NCI-H2107 (cell line): ENCODE measurements around the gene CYB561D1.
"Not testable (repeated sequence)": the region's sequence is repeated elsewhere in the genome, so short reads cannot be mapped to it uniquely, and the experiment has no call there.

ENCODE experiments used
- DNase-seq: peaks from one replicate; lab custom pipeline; 2025; lab: John Stamatoyannopoulos, UW

The CYB561D1 gene

GRCh38 chr1:109493805-109494539 is at the start of gene CYB561D1:
Gene CYB561D1 (plus strand): TSS chr1:109494094. CDS start chr1:109494140, 46 bp downstream.
- peak; percentile 87 for DNase-seq

- no peak for DNase-seq
Measured at GRCh38 chr1:109444346-109444745, 49.5 kb upstream of the CYB561D1 start.

- DNase-seq: not testable (repeated sequence)
Measured at GRCh38 chr1:109445949-109446695, 47.8 kb upstream of the CYB561D1 start.

GRCh38 chr1:109447524-109447923 is 46.4 kb upstream of the CYB561D1 start:
- no peak for DNase-seq

GRCh38 chr1:109454497-109455133 is 39.3 kb upstream of the CYB561D1 start:
- DNase-seq: no peak

GRCh38 chr1:109457819-109458218 is 36.1 kb upstream of the CYB561D1 start:
- no peak for DNase-seq

- no peak for DNase-seq
Measured at GRCh38 chr1:109466125-109466451, 27.8 kb upstream of the CYB561D1 start.

- no peak for DNase-seq
Measured at GRCh38 chr1:109466452-109467300, 27.2 kb upstream of the CYB561D1 start, which contains the start of gene SYPL2. Gene SYPL2 (plus strand): TSS chr1:109466546. CDS start chr1:109466844, 298 bp downstream.

- DNase-seq: no peak
Measured at GRCh38 chr1:109467301-109467777, 26.6 kb upstream of the CYB561D1 start.

GRCh38 chr1:109468061-109468460 is 25.8 kb upstream of the CYB561D1 start:
- DNase-seq: no peak

- DNase-seq: no peak
Measured at GRCh38 chr1:109468903-109469302, 25.0 kb upstream of the CYB561D1 start.

- DNase-seq: no peak
Measured at GRCh38 chr1:109470245-109470644, 23.6 kb upstream of the CYB561D1 start.

- DNase-seq: no peak
Measured at GRCh38 chr1:109472779-109473178, 21.1 kb upstream of the CYB561D1 start.

GRCh38 chr1:109473284-109474057 is 20.4 kb upstream of the CYB561D1 start:
- DNase-seq: not testable (repeated sequence)

- no peak for DNase-seq
Measured at GRCh38 chr1:109474697-109475096, 19.2 kb upstream of the CYB561D1 start.

GRCh38 chr1:109475261-109475660 is 18.6 kb upstream of the CYB561D1 start:
- DNase-seq: no peak

- no peak for DNase-seq
Measured at GRCh38 chr1:109476825-109477224, 17.1 kb upstream of the CYB561D1 start.

GRCh38 chr1:109477821-109478220 is 16.1 kb upstream of the CYB561D1 start:
- no peak for DNase-seq

GRCh38 chr1:109478806-109479205 is 15.1 kb upstream of the CYB561D1 start:
- DNase-seq: no peak

- no peak for DNase-seq
Measured at GRCh38 chr1:109479311-109479710, 14.6 kb upstream of the CYB561D1 start.

GRCh38 chr1:109479901-109480300 is 14.0 kb upstream of the CYB561D1 start:
- DNase-seq: no peak
